ENCODE results near the gene KLF18.
"Not testable (repeated sequence)": the region's sequence is repeated elsewhere in the genome, so short reads cannot be mapped to it uniquely, and the experiment has no call there.

The KLF18 gene

DNA sequence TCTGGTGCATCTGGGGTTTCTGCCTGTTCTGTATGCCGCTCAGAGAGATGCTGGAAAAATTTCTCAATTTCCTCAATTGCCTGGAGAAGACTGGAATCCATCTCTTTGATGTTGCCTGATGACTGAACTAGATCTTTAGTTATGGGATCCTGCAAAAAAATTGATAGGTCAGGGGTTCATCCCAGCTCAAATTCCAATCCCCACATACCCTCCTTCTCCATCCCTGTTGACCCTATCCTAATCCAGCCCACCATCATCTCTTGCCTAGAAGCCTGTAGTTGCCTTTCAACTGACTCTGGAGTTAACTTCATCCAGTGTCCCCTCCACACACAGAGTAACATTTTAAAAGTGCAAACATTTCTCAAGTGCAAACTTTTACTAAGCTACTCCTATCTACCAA is at the start of gene KLF18:
Gene KLF18 (minus strand): TSS at position 101 of the 400 bp plus-strand sequence. CDS start 0 bp downstream, at position 101.
- no peak for DNase-seq (ENCODE audit: low read depth in 2 of 2)

DNA sequence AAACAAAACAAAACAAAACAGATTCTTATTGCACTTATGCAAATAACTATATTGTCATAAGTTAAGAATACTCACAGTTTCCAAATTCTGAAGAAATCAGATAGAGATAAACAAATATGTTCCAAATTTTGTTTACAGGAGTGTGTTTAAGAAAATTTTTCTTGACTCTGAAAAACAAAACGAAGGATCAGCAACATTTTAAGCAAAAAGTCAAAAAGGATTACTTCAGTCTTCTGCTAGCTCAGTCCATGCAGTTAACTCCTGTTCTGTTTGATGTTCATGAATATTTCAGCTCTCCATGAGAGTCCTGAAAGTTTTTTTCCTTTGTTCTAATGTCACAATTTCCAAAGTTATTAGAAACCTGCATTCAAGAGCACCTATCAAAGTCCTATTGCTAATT is 33.2 kb upstream of the KLF18 start:
- DNase-seq (ENCODE audit: low read depth in 2 of 2): no peak

DNA sequence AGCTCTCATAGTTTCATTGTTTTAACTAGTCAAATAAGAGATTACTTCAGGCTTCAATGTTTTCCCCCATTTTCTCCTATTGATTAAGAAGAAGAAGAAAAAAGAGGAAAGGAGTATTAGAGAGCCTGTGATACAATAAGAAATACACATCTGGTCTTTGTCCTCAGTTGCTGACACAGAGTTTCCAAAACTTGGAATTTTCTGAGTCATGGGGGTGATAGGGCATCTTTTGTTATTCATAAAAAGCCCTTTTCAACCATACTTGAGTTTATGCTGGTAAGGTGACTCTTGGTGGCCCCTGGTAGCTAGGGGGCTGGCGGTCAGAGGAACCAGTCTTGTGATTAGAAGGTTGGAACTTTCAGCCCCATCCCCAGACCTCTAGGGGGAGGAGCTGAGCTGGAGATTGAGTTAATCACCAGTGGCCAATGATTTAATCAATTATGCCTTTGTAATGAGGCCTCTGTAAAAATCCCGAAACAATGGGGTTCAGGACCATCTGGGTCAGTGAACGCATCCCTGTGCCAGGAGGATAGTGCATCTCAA is 28.9 kb upstream of the KLF18 start:
- DNase-seq (ENCODE audit: low read depth in 2 of 2): no peak

DNA sequence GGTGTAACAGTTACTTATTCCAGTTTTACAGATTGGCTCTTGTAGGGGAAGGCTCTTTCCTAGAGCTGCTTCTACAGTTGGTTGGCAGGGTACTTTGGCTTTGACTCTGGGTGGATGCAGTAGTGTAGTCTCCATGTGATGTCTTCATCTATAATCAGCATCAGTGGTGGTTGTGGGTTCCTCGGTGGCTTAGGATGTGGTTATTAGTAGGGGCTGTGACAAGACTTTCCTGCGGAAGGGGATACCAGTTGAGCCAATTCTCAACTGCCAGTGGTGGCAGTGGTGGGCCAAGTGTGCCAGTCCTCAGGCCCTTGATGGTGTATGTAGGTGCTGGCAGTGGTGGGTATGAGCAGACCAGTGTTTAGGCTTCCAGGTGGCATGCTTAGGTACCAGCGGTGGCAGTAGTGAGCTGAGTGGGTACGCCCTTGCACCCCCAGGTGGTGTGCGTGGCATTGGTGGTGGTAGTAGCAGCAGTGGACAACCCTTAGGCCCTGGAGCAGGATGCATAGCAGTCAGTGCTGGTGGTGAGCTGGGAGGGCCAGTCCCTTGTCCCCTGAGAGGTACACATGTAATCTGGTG is 27.2 kb upstream of the KLF18 start:
- no peak for DNase-seq (ENCODE audit: low read depth in 2 of 2)

DNA sequence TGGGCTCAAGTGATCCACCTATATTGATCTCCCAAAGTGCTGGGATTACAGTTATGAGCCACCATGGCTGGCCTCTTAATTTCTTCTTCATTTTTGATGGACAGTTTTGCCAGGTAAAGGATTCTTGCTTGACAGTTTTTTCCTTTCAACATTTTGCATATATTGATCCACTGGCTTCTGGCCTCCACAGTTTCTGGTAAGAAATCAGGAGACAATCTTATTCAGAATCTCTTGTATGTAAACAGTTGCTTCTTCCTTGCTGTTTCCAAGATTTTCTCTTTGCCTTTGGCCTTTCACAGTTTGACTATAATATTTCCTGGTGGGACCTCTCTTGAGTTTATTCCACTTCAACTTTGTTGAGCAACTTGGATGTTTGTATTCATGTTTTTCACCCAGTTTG is 20.1 kb upstream of the KLF18 start:
- DNase-seq (ENCODE audit: low read depth in 2 of 2): no peak

DNA sequence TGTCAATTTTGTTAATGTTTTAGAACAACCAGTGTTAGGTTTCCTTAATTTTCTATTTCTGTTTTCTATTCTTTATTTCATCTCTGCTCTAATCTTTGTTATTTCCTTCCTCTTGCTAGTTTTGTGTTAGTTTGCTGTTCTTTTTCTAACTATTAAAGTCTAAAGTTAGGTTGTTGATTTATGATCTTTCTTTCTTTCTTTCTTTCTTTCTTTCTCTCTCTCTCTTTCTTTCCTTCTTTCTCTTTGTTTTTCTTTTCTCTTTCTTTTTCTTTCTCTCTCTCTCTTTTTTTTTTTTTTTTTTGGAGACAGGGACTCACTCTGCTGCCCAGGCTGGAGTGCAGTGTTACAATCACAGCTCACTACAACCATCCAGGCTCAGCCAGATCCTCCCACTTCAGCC is 17.4 kb upstream of the KLF18 start:
- no peak for DNase-seq (ENCODE audit: low read depth in 2 of 2)

DNA sequence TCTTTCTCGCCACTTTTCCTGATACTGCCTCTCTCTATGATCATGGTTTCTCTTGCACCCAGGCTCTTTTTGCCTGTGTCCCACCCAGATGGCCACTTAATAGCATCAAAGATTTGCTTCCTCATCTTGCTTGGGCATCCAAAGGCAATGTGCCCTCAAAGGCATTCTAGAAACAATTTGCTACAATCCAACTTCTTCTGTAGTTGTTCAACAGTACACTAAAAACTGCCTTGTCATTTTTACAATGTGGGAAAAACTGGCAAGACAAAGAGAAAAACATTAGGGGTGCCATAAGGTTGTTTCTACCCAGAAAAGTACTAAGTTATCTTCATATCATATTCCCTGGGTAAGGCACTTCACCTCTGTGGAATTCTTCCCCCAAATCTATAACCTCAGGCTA is 16.5 kb upstream of the KLF18 start:
- DNase-seq (ENCODE audit: low read depth in 2 of 2): no peak

DNA sequence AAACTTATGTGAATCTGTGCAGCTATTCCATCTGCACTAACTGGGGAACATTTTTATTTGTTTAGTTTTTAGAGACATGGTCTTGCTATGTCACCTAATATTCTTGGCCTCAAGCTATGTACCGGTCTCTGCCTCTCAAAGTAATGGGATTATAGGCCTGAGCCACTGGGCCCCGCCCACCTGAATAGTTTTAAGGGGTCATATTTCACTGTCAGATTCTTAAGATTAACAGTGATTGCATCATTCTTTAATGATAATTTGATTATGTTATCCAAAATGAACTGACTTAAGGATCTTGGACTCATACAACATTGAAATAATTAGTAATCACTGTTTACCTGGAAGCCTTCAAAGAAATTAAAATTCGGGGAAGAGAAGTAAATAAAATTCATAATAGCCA is 12.6 kb upstream of the KLF18 start:
- no peak for DNase-seq (ENCODE audit: low read depth in 2 of 2)

DNA sequence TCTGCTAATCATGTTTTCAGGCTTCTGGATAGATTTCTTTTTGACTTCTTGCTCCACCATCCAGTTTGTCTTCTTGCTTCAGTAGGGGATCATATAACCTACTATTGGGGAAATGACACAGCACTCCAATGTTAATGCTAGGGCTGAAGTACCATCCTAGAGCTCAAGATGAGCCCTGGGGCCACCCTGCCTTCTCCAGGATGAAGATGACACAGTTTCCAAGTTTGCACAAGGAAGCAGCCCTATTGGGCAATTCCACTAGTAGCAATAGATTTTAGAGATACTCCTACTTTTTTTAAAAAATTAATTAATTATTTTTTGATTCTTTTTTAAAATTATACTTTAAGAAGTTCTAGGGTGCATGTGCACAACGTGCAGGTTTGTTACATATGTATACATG is 11.3 kb upstream of the KLF18 start:
- no peak for DNase-seq (ENCODE audit: low read depth in 2 of 2)

DNA sequence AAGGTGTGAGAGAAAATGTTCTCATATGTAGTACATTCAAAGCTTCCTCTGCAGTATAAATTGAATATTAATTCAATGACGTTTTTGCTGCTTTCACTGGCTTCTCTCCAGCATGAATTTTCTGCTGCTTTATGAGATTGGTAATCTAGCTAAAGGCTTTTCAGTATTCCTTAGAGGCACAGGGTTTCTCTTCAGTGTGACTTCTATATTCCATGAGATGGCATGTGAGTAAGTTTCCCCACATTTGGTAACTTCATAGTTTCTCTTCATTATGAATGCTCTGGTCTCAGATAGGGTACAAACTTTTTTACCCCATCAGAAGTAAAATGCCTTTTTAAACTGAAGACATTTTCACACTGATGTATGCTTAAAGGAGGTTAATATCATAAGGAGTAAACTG is 10.4 kb upstream of the KLF18 start:
- DNase-seq (ENCODE audit: low read depth in 2 of 2): no peak

DNA sequence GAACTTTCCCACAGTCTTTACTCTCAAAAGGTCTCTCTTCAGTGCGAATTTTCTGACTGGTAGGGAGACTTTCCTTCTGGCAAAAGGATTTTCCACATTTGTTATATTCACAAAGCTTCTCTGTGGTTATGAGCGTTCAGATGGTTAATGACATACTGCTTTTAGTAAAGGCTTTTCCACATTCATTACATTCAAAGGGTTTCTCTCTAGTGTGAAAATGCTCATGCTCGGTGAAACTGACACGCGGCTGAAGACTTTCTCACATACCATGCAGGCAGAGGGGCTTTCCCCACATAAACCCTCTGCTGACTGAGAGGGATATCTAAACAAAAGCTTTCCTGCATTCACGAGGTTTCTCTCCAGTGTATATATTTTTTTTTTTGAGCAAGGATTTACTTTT is 9.9 kb upstream of the KLF18 start:
- no peak for DNase-seq (ENCODE audit: low read depth in 2 of 2)

DNA sequence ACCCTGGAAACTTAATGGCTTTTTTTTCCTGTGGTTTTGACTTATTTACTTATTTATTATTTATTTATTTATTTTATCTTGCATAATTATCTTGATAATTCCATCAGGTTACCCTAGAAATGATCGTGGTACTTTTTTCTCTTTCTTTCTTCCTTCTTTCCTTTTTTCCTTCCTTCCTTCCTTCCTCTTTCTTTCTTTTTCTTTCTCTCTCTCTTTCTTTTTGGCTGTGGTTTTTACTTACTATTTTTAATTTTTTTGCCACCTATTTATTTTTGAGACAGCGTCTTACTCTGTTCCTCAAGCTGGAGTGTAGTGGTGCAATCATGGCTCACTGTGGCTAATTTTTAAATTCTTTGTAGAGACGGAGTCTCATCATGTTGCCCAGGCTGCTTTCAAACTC is 6.2 kb upstream of the KLF18 start:
- no peak for DNase-seq (ENCODE audit: low read depth in 2 of 2)

DNA sequence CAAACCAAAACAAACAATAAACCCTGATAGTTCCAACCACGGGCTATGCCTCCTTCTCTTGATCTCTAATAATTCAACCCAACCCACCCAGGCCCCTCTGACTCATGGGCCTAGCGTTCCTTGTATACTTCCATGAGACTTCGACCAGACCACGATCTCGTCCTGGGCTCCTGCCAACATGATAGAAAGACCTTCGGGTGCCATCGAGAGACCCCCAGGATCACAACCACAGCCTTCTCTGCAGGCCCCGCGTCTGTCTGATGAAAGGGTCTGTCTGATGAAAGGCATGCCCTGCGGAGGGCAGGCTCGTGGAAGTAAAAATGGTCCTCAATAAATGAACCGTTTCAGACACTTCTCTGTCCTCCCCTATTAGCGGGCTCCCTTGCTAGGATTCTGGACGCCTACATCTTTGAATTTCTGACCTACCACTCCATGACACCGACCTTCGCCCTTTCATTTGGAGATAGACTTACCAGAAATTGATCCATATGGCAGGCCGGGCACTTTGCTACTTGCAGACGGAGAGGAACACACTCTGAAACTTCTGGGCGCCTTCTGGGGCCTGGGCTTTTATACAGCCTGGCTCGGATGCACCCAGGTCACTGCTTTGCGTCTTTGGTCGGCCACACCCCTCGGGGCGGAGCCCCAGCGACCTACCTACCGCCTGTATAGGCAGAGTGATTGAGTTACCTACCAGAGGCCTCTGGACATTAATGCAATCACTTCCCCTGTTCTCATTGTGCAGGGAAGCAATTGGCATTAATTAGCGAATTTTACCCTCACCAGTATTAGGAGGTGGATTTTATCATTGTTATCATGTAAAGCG is 5.3 kb upstream of the KLF18 start:
- DNase-seq (ENCODE audit: low read depth in 2 of 2): no peak

DNA sequence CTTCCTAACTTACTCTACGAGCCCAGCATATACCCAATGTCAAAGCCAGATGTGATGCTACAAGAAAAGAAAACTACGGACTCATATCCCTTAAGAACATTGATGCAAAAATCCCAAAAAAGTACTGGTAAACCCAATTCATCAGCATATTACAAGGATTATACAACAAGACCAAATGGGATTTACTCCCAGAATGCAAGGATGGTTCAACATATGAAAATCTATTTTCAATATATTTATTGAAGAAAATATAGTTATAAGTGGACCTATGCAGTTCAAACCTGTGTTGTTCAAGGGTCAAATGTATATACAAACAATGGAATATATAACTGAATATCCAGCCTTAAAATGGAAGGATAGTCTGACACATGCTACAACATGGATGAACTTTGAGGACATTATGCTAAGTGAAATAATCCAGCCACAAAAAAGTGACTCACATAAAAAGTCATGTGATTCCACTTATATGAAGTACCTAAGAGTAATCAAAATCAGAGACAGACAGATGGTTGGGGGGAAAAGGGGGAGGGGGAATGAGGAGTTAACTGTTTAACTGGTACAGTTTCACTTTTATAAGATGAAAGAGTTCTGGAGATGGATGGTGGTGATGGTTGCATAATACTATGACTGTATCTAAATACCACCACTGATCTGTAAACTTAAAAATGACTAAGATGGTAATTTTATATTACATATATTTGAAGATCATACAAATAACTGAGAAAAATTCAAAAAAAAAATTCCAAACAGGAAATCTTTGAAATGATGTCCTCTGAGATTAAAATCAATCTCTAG is 3.7 kb upstream of the KLF18 start:
- no peak for DNase-seq (ENCODE audit: low read depth in 2 of 2)

DNA sequence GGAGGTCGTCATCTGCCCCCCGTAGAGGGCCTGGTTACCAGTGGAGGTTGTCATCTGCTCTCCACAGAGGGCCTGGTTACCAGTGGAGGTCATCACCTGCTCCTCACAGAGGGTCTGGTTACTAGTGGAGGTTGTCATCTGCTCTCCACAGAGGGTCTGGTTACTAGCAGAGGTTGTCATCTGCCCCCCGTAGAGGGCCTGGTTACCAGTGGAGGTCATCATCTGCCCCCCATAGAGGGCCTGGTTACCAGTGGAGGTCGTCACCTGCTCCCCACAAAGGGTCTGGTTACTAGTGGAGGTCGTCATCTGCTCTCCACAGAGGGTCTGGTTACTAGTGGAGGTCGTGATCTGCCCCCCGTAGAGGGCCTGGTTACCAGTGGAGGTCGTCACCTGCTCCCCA is 1.9 kb downstream of the KLF18 start:
- not testable (repeated sequence) for DNase-seq (ENCODE audit: low read depth in 2 of 2)

DNA sequence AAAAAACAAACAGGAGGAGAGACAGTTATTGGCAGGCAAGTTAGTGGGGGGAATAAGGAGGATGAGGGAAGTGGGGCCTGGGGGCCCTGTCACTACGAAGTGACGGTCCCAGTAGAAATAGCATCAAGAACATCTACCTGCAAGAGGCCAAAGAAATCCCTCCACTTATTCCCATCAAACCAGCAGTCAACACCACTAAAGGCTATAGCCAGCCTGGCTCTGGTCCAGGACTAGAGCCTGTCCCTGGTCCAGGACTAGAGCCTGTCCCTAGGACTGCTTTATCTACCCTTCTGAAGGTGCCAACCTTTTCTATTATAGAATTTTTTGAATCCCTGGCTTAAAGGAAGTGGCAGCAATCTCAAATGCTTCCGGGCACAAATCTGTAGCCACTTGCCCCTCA is 3.2 kb downstream of the KLF18 start:
- DNase-seq (ENCODE audit: low read depth in 2 of 2): no peak

DNA sequence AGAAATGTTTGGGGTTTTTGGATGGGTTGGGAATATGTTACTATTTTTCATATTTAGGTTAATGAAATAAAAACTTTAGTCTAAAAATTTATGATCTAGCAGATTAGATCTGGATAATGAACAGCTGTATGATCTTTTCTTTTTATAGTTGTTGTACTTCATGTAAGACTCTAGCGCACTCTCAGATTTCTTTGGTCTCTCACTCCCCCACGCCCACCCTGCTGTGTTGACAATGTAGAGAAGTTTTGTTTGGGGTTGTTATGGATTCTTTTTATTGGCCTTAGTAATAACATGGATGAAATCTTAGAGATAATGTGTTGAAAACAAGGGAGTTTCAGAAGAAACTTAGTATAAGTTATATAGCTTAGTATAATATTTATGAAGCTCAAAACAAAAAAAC is 5.5 kb downstream of the KLF18 start:
- DNase-seq (ENCODE audit: low read depth in 2 of 2): no peak

DNA sequence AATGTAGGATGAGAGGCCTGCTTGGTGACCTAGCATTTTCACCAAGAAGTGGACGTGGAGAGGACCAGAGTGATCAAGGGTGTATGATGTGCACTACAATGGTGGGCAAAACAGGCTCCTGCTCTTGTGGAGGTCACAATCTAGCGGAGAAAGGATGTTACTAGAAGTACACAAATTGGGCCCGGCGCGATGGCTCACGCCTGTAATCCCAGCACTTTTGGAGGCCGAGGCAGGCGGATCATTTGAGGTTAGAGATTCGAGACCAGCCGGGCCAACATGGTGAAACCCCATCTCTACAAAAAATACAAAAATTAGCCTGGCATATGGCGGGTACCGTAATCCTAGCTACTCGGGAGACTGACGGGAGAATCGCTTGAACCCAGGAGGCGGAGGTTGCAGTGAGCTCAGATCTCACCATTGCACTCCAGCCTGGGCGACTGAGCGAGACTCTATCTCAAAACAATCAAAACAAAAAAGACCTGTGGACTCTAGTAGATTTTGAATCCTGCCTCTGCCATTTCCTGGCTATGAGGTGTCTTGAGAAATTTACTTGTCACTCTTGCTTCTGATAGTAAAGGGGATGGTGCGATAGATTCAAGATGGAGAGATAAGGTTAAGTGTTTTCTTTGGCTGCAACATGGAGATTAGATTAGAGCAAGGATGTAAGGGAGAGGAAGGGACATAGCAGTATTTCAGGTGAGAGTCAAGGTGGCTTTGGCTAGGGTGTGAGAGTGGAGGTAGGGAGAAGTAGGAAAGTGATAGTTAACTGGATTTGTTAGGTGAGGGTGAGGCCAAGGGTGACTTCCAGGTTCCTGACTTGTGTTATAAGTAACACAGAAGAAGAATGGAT is 7.1 kb downstream of the KLF18 start:
- DNase-seq (ENCODE audit: low read depth in 2 of 2): no peak

DNA sequence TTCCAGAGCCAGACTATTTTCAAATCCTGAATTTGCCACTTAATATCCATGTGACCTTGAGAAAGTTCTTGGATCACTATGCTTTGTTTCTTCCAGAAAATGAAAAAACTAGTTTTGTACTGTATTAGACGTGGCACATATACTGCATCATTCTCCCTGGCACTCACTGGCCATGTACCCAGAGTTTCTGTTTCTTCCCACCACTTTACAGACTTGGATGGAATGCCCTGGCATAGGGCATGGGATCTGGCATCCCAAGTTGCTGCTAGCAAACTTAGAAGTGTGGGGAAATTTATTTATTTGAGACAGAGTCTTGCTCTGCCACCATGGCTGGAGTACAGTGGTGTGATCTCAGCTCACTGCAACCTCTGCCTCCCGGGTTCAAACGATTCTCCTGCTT is 10.0 kb downstream of the KLF18 start:
- no peak for DNase-seq (ENCODE audit: low read depth in 2 of 2)

DNA sequence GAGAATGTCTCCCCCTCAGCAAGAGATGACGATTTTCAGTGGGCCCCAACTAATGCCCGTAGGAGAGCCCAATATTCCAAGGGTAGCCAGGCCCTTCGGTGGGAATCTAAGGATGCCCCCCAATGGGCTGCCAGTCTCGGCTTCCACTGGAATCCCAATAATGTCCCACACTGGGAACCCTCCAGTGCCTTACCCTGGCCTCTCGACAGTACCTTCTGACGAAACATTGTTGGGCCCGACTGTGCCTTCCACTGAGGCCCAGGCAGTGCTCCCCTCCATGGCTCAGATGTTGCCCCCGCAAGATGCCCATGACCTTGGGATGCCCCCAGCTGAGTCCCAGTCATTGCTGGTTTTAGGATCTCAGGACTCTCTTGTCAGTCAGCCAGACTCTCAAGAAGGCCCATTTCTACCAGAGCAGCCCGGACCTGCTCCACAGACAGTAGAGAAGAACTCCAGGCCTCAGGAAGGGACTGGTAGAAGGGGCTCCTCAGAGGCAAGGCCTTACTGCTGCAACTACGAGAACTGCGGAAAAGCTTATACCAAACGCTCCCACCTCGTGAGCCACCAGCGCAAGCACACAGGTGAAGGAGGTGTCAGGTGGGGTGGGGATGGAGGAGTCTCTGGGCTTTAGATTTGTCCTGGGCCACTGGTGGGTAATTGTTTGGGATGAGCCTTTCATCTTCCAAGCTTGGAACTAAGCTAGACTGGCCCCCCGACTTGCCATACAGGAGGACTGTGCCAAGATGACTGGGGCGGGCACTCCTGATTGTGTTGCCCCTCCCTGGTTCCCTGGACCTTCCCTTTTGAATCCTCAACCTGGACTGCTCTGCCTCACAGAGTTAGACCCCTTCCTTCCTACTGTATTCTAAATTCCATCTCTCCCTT is 11.6 kb downstream of the KLF18 start:
- no peak for DNase-seq (ENCODE audit: low read depth in 2 of 2)

All from activated CD4-positive, alpha-beta T cell treated with anti-CD3 and anti-CD28 coated beads for 24 hours (primary cell).